H9 (cell line): ENCODE measurements around the gene SLC12A9. TPM values are rescaled to one million over a fixed set of nuclear protein-coding genes. Genes with fewer than 3 reads are reported as not detected.

Source experiments
- DNase-seq: peaks from one replicate; pipeline ENCODE4 v3.0.0-alpha.2; 2017
- H2AFZ ChIP-seq: one replicate; pipeline ENCODE4 v1.6.1; 2013; ENCODE audit warnings: mild to moderate bottlenecking, low read length, control low read depth, moderate library complexity
- H2AK5ac ChIP-seq: 2 replicates; pipeline ENCODE4 v1.6.1; 2013; ENCODE audit warnings: low read length, control low read depth, mixed read lengths; ENCODE audit not compliant: insufficient read length
- H2BK120ac ChIP-seq: one replicate; pipeline ENCODE4 v1.6.1; 2013; ENCODE audit warnings: low read depth, mild to moderate bottlenecking, low read length, control low read depth, inconsistent platforms; ENCODE audit not compliant: poor library complexity, severe bottlenecking
- H2BK12ac ChIP-seq: 2 replicates; pipeline ENCODE4 v1.6.1; 2013; ENCODE audit warnings: low read length, control low read depth, mixed read lengths, low read depth; ENCODE audit not compliant: insufficient read length
- H2BK15ac ChIP-seq: 2 replicates; pipeline ENCODE4 v1.6.1; 2013; ENCODE audit warnings: low read depth, low read length, control low read depth
- H2BK20ac ChIP-seq: one replicate; pipeline ENCODE4 v1.6.1; 2013; ENCODE audit warnings: low read depth, mild to moderate bottlenecking, low read length, control low read depth, inconsistent platforms; ENCODE audit not compliant: poor library complexity, severe bottlenecking
- H2BK5ac ChIP-seq: 2 replicates; pipeline ENCODE4 v1.6.1; 2013; ENCODE audit warnings: low read length, control low read depth, mixed read lengths; ENCODE audit not compliant: insufficient read length
- H3K14ac ChIP-seq: 2 replicates; pipeline ENCODE4 v1.6.1; 2013; ENCODE audit warnings: low read length, control low read depth; ENCODE audit not compliant: insufficient read depth
- H3K18ac ChIP-seq: 2 replicates; pipeline ENCODE4 v1.6.1; 2013; ENCODE audit warnings: low read depth, mild to moderate bottlenecking, mixed read lengths, low read length, control low read depth; ENCODE audit not compliant: insufficient read length
- H3K23ac ChIP-seq: 2 replicates; pipeline ENCODE4 v1.6.1; 2013; ENCODE audit warnings: low read length, control low read depth, mixed read lengths, low read depth; ENCODE audit not compliant: insufficient read length
- H3K23me2 ChIP-seq: 2 replicates; pipeline ENCODE4 v1.6.1; 2013; ENCODE audit warnings: low read depth, mild to moderate bottlenecking, mixed read lengths, low read length, control low read depth; ENCODE audit not compliant: insufficient read length, poor library complexity, severe bottlenecking
- H3K27ac ChIP-seq: 2 replicates; pipeline ENCODE4 v1.5.1; 2013; ENCODE audit warnings: low read length, control low read depth, mixed read lengths, low read depth; ENCODE audit not compliant: insufficient read length
- H3K27me3 ChIP-seq: 2 replicates; pipeline ENCODE4 v1.6.1; 2013; ENCODE audit warnings: low read length, control low read depth, inconsistent platforms; ENCODE audit not compliant: insufficient read depth
- H3K4ac ChIP-seq: 2 replicates; pipeline ENCODE4 v1.6.1; 2013; ENCODE audit warnings: low read depth, mild to moderate bottlenecking, control low read depth, inconsistent platforms, low read length, moderate library complexity
- H3K4me1 ChIP-seq: 2 replicates; pipeline ENCODE4 v1.6.1; 2013; ENCODE audit warnings: low read length, control low read depth, inconsistent platforms; ENCODE audit not compliant: insufficient read depth
- H3K4me2 ChIP-seq: 2 replicates; pipeline ENCODE4 v1.6.1; 2013; ENCODE audit warnings: low read length, control low read depth, mixed read lengths; ENCODE audit not compliant: insufficient read length, insufficient read depth
- H3K56ac ChIP-seq: 2 replicates; pipeline ENCODE4 v1.6.1; 2013; ENCODE audit warnings: low read depth, mild to moderate bottlenecking, mixed read lengths, low read length, control low read depth; ENCODE audit not compliant: insufficient read length
- H3K79me1 ChIP-seq: 2 replicates; pipeline ENCODE4 v1.6.1; 2013; ENCODE audit warnings: low read depth, mild to moderate bottlenecking, moderate library complexity, low read length, control low read depth, inconsistent platforms; ENCODE audit not compliant: insufficient read depth, poor library complexity, severe bottlenecking
- H3K79me2 ChIP-seq: 2 replicates; pipeline ENCODE4 v1.6.1; 2013; ENCODE audit warnings: low read length, control low read depth, inconsistent platforms; ENCODE audit not compliant: insufficient read depth
- H3K9ac ChIP-seq: 2 replicates; pipeline ENCODE4 v1.6.1; 2013; ENCODE audit warnings: low read length, control low read depth, mixed read lengths; ENCODE audit not compliant: insufficient read length; ENCODE audit errors: extremely low read depth
- H3K9me3 ChIP-seq: one replicate; pipeline ENCODE4 v1.6.1; 2013; ENCODE audit warnings: low read depth, low read length, inconsistent platforms; ENCODE audit not compliant: control insufficient read depth
- H3T11ph ChIP-seq: one replicate; pipeline ENCODE4 v1.6.1; 2013; ENCODE audit warnings: mild to moderate bottlenecking, low read length, control low read depth, inconsistent platforms
- H4K20me1 ChIP-seq: one replicate; pipeline ENCODE4 v1.6.1; 2013; ENCODE audit not compliant: control insufficient read depth, insufficient read length, insufficient read depth
- H4K5ac ChIP-seq: 2 replicates; pipeline ENCODE4 v1.6.1; 2013; ENCODE audit warnings: low read depth, mild to moderate bottlenecking, mixed read lengths, low read length, control low read depth; ENCODE audit not compliant: insufficient read length
- H4K8ac ChIP-seq: replicated peaks from 2 replicates; pipeline ENCODE4 v1.6.1; 2013; ENCODE audit warnings: low read length, control low read depth, mixed read lengths, low read depth; ENCODE audit not compliant: insufficient read length
- H4K91ac ChIP-seq: 2 replicates; pipeline ENCODE4 v1.6.1; 2013; ENCODE audit warnings: low read depth, mild to moderate bottlenecking, moderate library complexity, mixed read lengths, low read length, control low read depth; ENCODE audit not compliant: insufficient read length
- H3K27ac Mint-ChIP-seq, 3 experiments: 2 replicates in 2 of 3; 3 replicates in 1 of 3; pipeline ENCODE4 v1.8.0; 2020 to 2021; ENCODE audit warnings: mixed read lengths in 3 of 3, mild to moderate bottlenecking in 1 of 3, moderate library complexity in 1 of 3
- H3K27me3 Mint-ChIP-seq: 2 replicates; pipeline ENCODE4 v1.8.0; 2021; ENCODE audit warnings: low read depth, mild to moderate bottlenecking, moderate library complexity, mixed read lengths
- H3K36me3 Mint-ChIP-seq, 3 experiments: 2 replicates in 2 of 3; 3 replicates in 1 of 3; pipeline ENCODE4 v1.8.0; 2020 to 2021; ENCODE audit warnings: low read depth in 3 of 3, mixed read lengths in 3 of 3; ENCODE audit not compliant: insufficient read depth in 1 of 3
- H3K4me1 Mint-ChIP-seq, 2 experiments: 2 replicates each; pipeline ENCODE4 v1.8.0; 2020; ENCODE audit warnings: mixed read lengths in 2 of 2
- H3K4me3 Mint-ChIP-seq, 2 experiments: 2 replicates in 1 of 2; 3 replicates in 1 of 2; pipeline ENCODE4 v1.8.0; 2020 to 2021; ENCODE audit warnings: mild to moderate bottlenecking in 2 of 2, mixed read lengths in 2 of 2, moderate library complexity in 1 of 2
- H3K9me3 Mint-ChIP-seq, 2 experiments: 2 replicates in 1 of 2; 3 replicates in 1 of 2; pipeline ENCODE4 v1.8.0; 2020; ENCODE audit warnings: mild to moderate bottlenecking in 2 of 2, mixed read lengths in 2 of 2, moderate library complexity in 1 of 2
- WGBS: extraction: QIAGEN DNeasy Blood & Tissue Kit; methylation state at CpG from one replicate; pipeline ENCODE4 v1.1.7; 2013; ENCODE audit warnings: missing lambda C conversion rate, low lambda C conversion rate, mixed read lengths; ENCODE audit not compliant: insufficient read length; ENCODE audit errors: extremely low coverage; 5-methylcytosine and 5-hydroxymethylcytosine counted together
- total RNA-seq: library from RNA; stranded (reverse); gene quantifications from 2 replicates; pipeline ENCODE4 v1.2.1, GENCODE V29; 2021
- TF ChIP-seq, protein P1 (sequence below): fragments of 200-600 bp; sonication (generic); conservative IDR thresholded peaks from 3 replicates; pipeline ENCODE4 v1.8.0; 2021; ENCODE audit warnings: antibody characterized with exemption, mild to moderate bottlenecking

Gene SLC12A9
- total RNA-seq, 1 experiment from 2014 or later, result 43.0 TPM

DNA sequence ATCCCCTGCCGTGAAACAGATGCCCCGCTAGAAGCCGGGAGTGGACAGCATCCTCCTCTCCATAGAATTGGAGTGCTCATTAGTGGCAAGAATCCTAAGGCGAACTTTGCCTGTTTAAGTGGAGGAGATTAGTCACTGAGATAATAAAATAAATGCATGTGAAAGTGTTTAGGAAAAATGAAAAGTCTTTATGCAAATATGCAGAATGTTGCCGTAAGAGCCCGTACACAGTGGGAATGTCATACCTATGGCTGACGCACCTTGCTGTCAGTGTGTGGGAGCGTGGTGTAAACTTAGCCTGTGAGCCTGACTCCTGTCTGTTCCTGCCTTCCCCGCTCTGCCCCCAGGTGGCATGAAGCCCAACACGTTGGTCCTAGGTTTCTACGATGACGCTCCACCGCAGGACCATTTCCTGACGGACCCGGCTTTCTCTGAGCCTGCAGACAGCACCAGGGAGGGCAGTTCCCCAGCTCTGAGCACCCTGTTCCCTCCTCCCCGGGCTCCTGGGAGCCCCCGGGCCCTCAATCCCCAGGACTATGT, 12.9 kb downstream of the SLC12A9 start:
- Mint-ChIP-seq H3K4me1 (peaks cover 12 to 15% of the 10 kb centered on the region in 2 experiments), H3K27ac (peak overlapping the region in 1 of 3 experiments; percentile 70; a peak in 3 of 7 replicates), H3K36me3 (peaks cover 22 to 51% (median 35%) of the 10 kb centered on the region in 3 experiments; a peak in 6 of 7 replicates), H3K4me3 (no peak overlapping the region; a peak in 1 of 5 replicates), H3K27me3 (no peaks in the 10 kb centered on the region), H3K9me3 (no peaks in the 10 kb centered on the region; a peak in 1 of 5 replicates)
- Histone ChIP-seq H3K56ac (no peak overlapping the region), H3K79me2 (peaks cover 3% of the 10 kb centered on the region; the same call in 1 of the 2 replicates), H4K8ac (no peak overlapping the region), H3K4me1 (no peaks in the 10 kb centered on the region; the same call in 1 of the 2 replicates), H3K4ac (no peak overlapping the region), H3K14ac (no peak overlapping the region), H3K9ac (no peak overlapping the region), H3K18ac (no peak overlapping the region), H3K27ac (no peak overlapping the region), H3K4me2 (no peak overlapping the region), H3K79me1 (peaks cover 3% of the 10 kb centered on the region), H2AK5ac (no peak overlapping the region), H2BK15ac (no peak overlapping the region), H4K5ac (no peak overlapping the region), H4K91ac (no peak overlapping the region), H3T11ph (no peak overlapping the region), H3K23ac (no peak overlapping the region), H4K20me1 (no peaks in the 10 kb centered on the region), H3K27me3 (no peaks in the 10 kb centered on the region), H2BK5ac (no peak overlapping the region), H2BK120ac (no peak overlapping the region), H2BK12ac (no peak overlapping the region), H3K23me2 (peaks cover 10% of the 10 kb centered on the region), H3K9me3 (no peaks in the 10 kb centered on the region), H2BK20ac (no peak overlapping the region), H2AFZ (no peak overlapping the region)
- no CpG with 5 or more reads among the region's 17 CpGs for WGBS
- TF ChIP-seq, protein P1, sequence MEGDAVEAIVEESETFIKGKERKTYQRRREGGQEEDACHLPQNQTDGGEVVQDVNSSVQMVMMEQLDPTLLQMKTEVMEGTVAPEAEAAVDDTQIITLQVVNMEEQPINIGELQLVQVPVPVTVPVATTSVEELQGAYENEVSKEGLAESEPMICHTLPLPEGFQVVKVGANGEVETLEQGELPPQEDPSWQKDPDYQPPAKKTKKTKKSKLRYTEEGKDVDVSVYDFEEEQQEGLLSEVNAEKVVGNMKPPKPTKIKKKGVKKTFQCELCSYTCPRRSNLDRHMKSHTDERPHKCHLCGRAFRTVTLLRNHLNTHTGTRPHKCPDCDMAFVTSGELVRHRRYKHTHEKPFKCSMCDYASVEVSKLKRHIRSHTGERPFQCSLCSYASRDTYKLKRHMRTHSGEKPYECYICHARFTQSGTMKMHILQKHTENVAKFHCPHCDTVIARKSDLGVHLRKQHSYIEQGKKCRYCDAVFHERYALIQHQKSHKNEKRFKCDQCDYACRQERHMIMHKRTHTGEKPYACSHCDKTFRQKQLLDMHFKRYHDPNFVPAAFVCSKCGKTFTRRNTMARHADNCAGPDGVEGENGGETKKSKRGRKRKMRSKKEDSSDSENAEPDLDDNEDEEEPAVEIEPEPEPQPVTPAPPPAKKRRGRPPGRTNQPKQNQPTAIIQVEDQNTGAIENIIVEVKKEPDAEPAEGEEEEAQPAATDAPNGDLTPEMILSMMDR, result peak; percentile 30; the same call in 2 of the 3 replicates
- DNase-seq, result peak; percentile 66
